DMS114 treated with DMSO at 0.1 percent for 48 hours (cell line): ENCODE measurements around the gene IL36RN.
"Not testable (repeated sequence)": the region's sequence is repeated elsewhere in the genome, so short reads cannot be mapped to it uniquely, and the experiment has no call there.

Experiments
- DNase-seq: peaks from one replicate; lab custom pipeline; 2025; ENCODE audit not compliant: unreplicated experiment; lab: John Stamatoyannopoulos, UW

The IL36RN gene

DNA sequence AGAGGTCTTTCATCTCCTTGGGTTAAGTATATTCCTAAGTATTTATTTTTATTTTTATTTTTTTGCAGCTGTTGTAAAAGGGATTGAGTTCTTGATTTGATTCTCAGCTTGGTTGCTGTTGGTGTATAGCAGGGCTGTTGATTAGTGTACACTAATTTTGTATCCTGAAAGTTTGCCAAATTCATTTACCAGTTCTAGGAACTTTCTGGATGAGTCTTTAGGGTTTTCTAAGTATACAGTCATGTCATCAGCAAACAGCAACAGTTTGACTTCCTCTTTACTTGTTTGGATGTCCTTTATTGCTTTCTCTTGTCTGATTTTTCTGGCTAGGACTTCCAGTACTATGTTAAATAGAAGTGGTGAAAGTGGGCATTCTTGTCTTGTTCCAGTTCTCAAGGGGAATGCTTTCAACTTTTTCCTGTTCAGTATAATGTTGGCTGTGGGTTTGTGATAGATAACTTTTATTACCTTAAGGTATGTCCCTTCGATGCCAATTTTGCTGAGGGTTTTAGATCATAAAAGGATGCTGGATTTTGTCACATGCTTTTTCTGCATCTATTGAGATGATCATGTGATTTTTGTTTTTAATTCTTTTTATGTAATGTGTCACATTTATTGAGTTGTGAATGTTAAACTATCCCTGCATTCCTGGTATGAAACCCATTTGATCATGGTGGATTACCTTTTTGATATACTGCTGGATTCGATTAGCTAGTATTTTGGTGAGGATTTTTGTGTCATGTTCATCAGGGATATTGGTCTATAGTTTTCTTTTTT lies 38.0 kb downstream of the IL36RN start:
- not testable (repeated sequence) for DNase-seq

DNA sequence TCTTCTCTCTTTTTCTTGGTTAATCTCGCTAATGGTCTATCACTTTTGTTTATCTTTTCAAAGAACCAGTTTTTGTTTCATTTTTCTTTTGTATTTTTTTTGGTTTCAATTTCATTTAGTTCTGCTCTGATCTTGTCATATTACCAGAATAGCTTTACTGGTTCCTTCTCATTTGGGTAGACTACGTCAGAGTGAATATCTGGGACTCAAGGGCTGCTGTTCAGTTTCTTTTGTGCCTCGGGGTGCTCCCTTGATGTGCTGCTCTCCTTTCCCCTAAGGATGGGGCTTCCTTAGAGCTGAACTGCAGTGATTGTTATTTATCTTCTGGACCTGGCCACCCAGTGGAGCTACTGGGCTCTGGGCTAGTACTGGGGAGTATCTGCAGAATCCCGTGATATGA lies 39.0 kb downstream of the IL36RN start:
- no peak for DNase-seq

DNA sequence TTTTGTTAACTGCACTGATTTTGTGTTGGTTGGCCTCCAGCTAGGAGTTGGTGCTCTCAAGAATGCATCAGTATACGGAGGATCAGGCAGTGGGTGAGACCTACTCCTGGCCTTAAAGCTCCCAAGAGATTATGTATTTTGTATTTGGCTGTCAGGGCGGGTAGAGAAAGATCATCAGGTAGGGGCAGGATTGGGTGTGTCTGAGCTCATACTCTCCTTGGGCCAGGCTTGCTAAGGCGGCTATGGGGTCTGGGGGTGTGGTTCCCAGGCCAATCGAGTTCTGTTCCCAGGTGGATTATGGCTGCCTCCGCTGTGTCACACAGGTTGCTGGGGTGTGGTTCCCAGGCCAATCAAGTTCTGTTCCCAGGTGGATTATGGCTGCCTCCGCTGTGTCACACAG lies 39.5 kb downstream of the IL36RN start:
- DNase-seq: no peak

DNA sequence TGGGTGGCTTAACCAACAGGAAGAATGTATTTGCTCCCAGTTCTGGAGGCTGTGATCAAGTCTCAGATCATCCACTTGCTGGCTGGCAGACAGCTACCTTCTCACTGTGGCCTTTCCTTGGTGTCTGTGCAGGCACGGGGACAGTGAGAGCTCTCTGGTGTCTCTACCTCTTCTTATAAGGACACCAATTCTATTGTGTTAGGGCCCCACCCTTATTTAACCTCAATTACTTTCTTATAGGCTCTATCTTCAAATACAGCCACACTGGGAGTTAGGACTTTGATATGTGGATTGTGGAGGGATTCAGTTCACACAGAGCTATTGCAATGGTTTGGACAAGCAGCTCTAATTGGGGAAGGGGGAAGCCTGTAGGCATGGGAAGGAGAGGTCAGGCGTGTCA lies 43.1 kb downstream of the IL36RN start:
- no peak for DNase-seq

DNA sequence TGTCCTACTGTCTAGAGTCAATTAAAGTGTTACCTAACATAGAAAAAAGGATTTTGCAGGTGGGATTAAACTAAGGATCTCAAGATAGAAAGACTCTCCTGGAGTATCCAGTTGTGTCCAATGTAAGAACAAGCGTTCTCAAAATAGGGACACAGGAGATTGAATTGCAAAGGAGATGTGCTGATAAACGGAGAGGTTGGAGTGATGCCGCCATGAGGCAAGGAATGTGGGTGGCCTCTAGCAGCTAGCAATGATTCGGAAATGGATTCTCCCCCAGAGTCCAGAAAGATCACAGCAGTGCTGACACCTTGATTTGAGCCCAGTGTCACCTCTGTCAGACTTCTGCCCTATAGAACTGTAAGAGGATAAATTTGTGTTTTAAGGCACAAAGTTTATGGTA lies 44.3 kb downstream of the IL36RN start:
- no peak for DNase-seq

DNA sequence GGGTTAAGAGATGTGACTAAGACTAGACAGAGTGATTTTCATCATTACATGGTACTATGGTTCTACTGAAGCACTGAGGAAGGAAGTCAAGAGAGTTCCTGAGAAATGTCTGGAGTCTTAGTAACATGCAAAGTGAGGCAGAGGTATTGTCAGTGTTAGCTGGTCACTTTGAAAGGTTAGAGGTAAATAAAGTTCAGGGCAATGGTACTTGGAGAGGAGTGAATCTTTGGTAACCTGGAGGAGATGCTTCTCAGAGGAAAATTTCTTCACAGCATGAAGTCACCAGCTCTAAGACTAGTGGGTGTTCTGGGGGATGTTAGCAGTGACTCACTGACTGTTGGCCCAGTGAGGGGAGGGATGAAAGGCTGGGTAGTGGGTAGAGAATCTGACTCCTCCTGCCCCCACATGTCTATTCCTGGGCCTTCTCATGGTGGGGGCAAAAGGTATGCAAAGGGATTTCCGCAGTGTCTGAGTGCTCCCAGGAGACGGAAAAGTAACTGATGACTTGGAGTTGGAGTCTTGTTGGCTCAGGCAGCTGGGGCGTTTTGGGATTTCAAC lies 45.1 kb downstream of the IL36RN start:
- no peak for DNase-seq

DNA sequence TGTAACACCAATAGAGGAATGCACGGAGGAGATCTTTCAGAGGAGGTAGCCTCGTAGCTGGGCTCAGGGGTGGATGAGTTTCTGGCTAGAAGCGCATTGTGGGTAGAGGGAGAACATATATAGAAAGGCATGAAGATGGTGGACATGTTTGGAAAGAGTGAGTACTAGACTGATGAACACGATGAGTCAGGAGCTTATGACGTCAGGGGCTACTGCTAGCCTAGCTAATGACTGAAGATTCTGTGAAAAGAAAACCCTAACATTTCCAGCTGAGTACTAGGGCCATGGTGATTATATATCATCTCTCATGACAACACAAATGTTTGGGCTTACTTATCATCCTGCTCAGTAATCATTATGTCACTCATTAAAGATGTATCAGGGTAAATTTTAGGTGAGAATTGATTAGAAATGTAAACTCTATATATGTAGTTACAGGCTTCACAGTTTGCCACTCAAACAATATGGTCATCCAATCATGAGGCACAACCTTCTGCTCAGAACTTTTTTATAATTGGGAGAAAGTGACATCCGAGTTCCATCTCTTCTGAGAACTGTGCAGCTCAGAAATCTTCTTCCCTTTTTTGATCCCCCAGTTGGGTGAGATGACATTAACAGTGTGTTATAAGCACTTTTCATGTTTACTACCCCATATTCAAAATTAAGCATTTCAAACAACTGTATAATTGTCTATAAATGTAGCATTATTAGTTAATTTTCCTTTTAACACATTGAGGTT lies 46.2 kb downstream of the IL36RN start:
- no peak for DNase-seq

DNA sequence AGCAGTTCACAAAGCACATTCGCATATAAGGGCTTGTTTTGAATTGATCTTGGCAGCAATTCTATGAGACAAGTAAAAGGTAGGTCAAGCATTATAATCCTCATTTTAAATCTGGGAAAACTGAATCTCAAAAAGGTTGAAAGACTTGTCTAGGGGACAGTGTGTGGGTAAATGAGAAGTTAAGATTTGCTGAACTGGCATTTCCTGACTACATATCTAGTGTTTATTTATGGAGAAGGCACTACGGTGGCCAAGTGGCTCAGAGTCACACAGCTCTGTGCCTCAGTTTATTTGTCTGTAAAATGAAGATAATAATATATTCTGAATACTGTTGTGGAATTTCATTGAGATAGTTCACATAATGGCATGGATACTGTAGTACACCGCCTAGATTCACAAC lies 52.1 kb downstream of the IL36RN start:
- DNase-seq: no peak

DNA sequence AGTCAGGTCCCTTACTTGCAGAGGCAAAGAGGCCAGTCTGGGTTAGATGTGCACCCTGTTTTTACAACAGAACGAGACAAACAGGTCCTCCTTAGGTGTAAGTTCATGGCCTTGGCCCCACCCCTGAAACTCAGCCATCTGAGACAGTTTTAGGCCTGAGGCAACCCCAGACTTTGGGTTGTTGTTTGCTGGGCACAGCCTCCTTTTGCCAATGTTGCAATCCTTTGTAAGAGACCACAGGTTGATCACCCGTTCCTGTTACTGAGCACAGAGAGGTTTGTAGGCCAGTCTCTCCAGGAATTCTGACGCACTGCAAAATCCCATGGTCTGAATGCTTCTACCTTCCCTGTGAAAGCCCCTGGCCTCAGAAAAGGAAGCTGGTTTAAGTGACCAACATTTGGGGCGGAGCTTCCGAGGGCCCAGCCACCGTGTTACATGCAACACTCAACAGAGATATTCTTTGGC lies 52.9 kb downstream of the IL36RN start:
- no peak for DNase-seq

DNA sequence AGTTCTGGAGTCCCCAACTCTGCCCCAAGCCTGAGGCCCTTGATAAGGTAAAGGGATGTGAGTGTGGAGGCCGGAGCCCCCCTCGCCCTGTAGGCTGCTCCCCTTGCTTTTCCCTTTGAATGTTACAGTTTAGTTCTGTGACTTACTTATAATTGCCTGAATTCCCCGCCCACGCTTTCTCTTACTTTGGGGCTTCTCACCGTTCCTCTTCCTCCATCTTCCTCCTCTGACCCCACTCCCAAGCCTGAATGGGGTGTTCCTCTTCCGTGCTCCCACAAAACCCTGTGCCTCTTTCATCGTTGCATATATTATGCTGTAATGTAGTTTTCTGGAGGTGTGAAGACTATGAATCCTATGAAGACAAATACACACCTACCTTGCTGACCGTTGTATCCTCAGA lies 53.4 kb downstream of the IL36RN start:
- DNase-seq: no peak

DNA sequence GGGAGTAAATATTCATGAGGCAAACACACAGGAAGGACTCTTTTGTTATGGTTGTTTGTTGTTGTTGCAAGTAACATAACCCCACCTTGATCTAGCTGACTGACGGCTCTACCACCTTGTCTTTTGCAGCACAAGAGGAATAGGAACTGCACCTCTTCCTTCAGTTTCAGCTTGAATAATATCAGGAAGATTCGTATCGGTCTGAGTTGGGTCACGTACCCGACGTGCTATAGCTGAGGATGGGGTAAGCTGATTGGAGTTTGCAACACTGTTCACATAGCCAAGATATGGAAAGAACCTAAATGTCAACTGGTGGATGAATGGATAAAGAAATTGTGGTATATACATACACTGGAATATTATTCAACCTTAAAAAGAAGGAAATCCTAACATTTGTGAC lies 53.9 kb downstream of the IL36RN start:
- DNase-seq: no peak

DNA sequence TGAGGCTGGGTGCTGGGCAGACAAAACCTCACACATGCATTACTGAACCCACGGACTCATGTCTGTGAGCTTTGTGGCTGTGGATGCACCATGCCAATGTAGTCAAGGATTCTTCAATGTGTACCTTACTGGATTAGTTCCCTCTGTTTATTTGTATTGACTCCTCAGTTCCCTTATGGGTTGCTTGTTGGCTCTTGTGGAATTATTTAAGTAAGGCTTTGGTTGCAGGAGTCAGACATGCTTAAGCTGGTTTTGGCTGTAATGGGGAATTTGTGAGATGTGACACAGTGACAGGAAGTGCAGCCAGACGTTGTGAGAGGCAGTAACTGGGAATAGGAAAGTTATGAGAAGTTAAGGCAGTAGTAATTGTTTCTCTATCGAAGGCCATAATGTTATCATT lies 54.8 kb downstream of the IL36RN start:
- no peak for DNase-seq
